ENCODE results near the gene SLC8A3. TPM values are rescaled to one million over a fixed set of nuclear protein-coding genes. Genes with fewer than 3 reads are reported as not detected.

Gene SLC8A3
- polyA plus RNA-seq, 3 donors, result 0.01 TPM; not detected in 2

GRCh38 chr14:70183991-70184390 lies 4.8 kb downstream of the SLC8A3 start:
- Mint-ChIP-seq H3K27ac (no peak overlapping the region), H3K4me3 (no peak overlapping the region), H3K27me3 (ENCODE audit: low read depth in 3 of 3) (peaks cover 27 to 41% (median 35%) of the 10 kb centered on the region in 3 donors), H3K4me1 (peaks cover 20% of the 10 kb centered on the region), H3K9me3 (peaks cover 0 to 12% (median 10%) of the 10 kb centered on the region in 7 donors), H3K36me3 (peaks cover 0 to 5% of the 10 kb centered on the region in 2 donors)
- peaks cover 18 to 24% of the 10 kb centered on the region in 2 donors for H3K4me1 ChIP-seq (ENCODE audit: control insufficient read depth in 1 of 2, insufficient read depth in 2 of 2, low read length in 2 of 2)
- H3K27ac ChIP-seq (ENCODE audit: low read depth in 1 of 2, low read length in 2 of 2), result no peak overlapping the region
- no peak overlapping the region for H2AFZ ChIP-seq (ENCODE audit: insufficient read depth, low read depth, low read length, poor library complexity, severe bottlenecking)
- intact Hi-C loops (cut with micrococcal nuclease), result no loop called here
- H3K9ac ChIP-seq (ENCODE audit: insufficient read depth, low read length, poor library complexity, severe bottlenecking), result no peak overlapping the region
- DNase-seq, result no peak
- H3K36me3 ChIP-seq (replicated peaks in 1 of 2; ENCODE audit: control insufficient read depth in 1 of 2, insufficient read depth in 2 of 2, low read length in 2 of 2), result no peaks in the 10 kb centered on the region
- no peaks in the 10 kb centered on the region for H4K20me1 ChIP-seq (ENCODE audit: insufficient read depth, low read length)
- H3K4me3 ChIP-seq (replicated peaks in 1 of 3; ENCODE audit: low read depth in 2 of 3, low read length in 3 of 3), result no peak overlapping the region
- no peak overlapping the region for H3K4me2 ChIP-seq (replicated peaks; ENCODE audit: extremely low read depth, low read length, poor library complexity, severe bottlenecking)
- TF ChIP-seq CTCF (IDR thresholded peaks at IDR 0.05), result no peak
- WGBS (ENCODE audit: insufficient coverage), result 98% methylated on average over 4 of the region's 6 CpGs
- no peaks in the 10 kb centered on the region for H3K79me2 ChIP-seq (ENCODE audit: insufficient read depth, low read length)
- peaks cover 19 to 32% of the 10 kb centered on the region in 2 donors for H3K27me3 ChIP-seq (ENCODE audit: control insufficient read depth in 2 of 2, insufficient read depth in 2 of 2, low read length in 2 of 2)
- peaks cover 2 to 6% of the 10 kb centered on the region in 2 donors for H3K9me3 ChIP-seq (replicated peaks in 1 of 2; ENCODE audit: control insufficient read depth in 1 of 2, insufficient read depth in 1 of 2, low read length in 2 of 2)

GRCh38 chr14:70181276-70181675 lies 7.5 kb downstream of the SLC8A3 start:
- no peaks in the 10 kb centered on the region for H3K36me3 ChIP-seq (replicated peaks in 1 of 2; ENCODE audit: control insufficient read depth in 1 of 2, insufficient read depth in 2 of 2, low read length in 2 of 2)
- no peak overlapping the region for H3K9ac ChIP-seq (ENCODE audit: insufficient read depth, low read length, poor library complexity, severe bottlenecking)
- no CpG with 5 or more reads among the region's 1 CpG for WGBS (ENCODE audit: insufficient coverage)
- H3K27me3 ChIP-seq (ENCODE audit: control insufficient read depth in 2 of 2, insufficient read depth in 2 of 2, low read length in 2 of 2), result peaks cover 2 to 7% of the 10 kb centered on the region in 2 donors
- no peaks in the 10 kb centered on the region for H3K4me1 ChIP-seq (ENCODE audit: control insufficient read depth in 1 of 2, insufficient read depth in 2 of 2, low read length in 2 of 2)
- intact Hi-C loops (cut with micrococcal nuclease), result no loop called here
- H4K20me1 ChIP-seq (ENCODE audit: insufficient read depth, low read length), result no peaks in the 10 kb centered on the region
- H3K9me3 Mint-ChIP-seq, result peaks cover 0 to 8% (median 5%) of the 10 kb centered on the region in 7 donors
- no peak for TF ChIP-seq CTCF (IDR thresholded peaks at IDR 0.05)
- no peaks in the 10 kb centered on the region for H3K79me2 ChIP-seq (ENCODE audit: insufficient read depth, low read length)
- H3K27ac ChIP-seq (ENCODE audit: low read depth in 1 of 2, low read length in 2 of 2), result no peak overlapping the region
- DNase-seq, result no peak
- peaks cover 0 to 2% of the 10 kb centered on the region in 2 donors for H3K9me3 ChIP-seq (replicated peaks in 1 of 2; ENCODE audit: control insufficient read depth in 1 of 2, insufficient read depth in 1 of 2, low read length in 2 of 2)
- H3K4me2 ChIP-seq (replicated peaks; ENCODE audit: extremely low read depth, low read length, poor library complexity, severe bottlenecking), result no peak overlapping the region
- H3K4me3 ChIP-seq (replicated peaks in 1 of 3; ENCODE audit: low read depth in 2 of 3, low read length in 3 of 3), result no peak overlapping the region
- no peak overlapping the region for H3K4me3 Mint-ChIP-seq
- no peaks in the 10 kb centered on the region for H3K4me1 Mint-ChIP-seq
- H2AFZ ChIP-seq (ENCODE audit: insufficient read depth, low read depth, low read length, poor library complexity, severe bottlenecking), result no peak overlapping the region
- H3K27me3 Mint-ChIP-seq (ENCODE audit: low read depth in 3 of 3), result peaks cover 5 to 14% (median 14%) of the 10 kb centered on the region in 3 donors
- H3K27ac Mint-ChIP-seq, result no peak overlapping the region
- H3K36me3 Mint-ChIP-seq, result no peaks in the 10 kb centered on the region

All from CD14-positive monocyte (primary cell).